Activated naive CD8-positive, alpha-beta T cell (primary cell): ENCODE data around the gene SCN3B.

Experiments used
- H3K27ac Mint-ChIP-seq: one replicate; pipeline ENCODE4 v1.8.0; 2021; ENCODE audit warnings: mixed read lengths
- H3K27me3 Mint-ChIP-seq: one replicate; pipeline ENCODE4 v1.8.0; 2021; ENCODE audit warnings: mixed read lengths
- H3K36me3 Mint-ChIP-seq: one replicate; pipeline ENCODE4 v1.8.0; 2021; ENCODE audit warnings: mixed read lengths
- H3K4me1 Mint-ChIP-seq: one replicate; pipeline ENCODE4 v1.8.0; 2021; ENCODE audit warnings: low read depth, mixed read lengths
- H3K4me3 Mint-ChIP-seq: one replicate; pipeline ENCODE4 v1.8.0; 2021; ENCODE audit warnings: mild to moderate bottlenecking, mixed read lengths
- H3K9me3 Mint-ChIP-seq: one replicate; pipeline ENCODE4 v1.8.0; 2021; ENCODE audit warnings: low read depth, mixed read lengths

Gene SCN3B

GRCh38 chr11:123594921-123595320, 59.5 kb downstream of the SCN3B start:
- H3K9me3 Mint-ChIP-seq, result no peaks in the 10 kb centered on the region
- H3K27ac Mint-ChIP-seq, result no peak overlapping the region
- H3K27me3 Mint-ChIP-seq, result no peaks in the 10 kb centered on the region
- peaks cover 2% of the 10 kb centered on the region for H3K36me3 Mint-ChIP-seq
- no peak overlapping the region for H3K4me3 Mint-ChIP-seq
- no peaks in the 10 kb centered on the region for H3K4me1 Mint-ChIP-seq

DNA sequence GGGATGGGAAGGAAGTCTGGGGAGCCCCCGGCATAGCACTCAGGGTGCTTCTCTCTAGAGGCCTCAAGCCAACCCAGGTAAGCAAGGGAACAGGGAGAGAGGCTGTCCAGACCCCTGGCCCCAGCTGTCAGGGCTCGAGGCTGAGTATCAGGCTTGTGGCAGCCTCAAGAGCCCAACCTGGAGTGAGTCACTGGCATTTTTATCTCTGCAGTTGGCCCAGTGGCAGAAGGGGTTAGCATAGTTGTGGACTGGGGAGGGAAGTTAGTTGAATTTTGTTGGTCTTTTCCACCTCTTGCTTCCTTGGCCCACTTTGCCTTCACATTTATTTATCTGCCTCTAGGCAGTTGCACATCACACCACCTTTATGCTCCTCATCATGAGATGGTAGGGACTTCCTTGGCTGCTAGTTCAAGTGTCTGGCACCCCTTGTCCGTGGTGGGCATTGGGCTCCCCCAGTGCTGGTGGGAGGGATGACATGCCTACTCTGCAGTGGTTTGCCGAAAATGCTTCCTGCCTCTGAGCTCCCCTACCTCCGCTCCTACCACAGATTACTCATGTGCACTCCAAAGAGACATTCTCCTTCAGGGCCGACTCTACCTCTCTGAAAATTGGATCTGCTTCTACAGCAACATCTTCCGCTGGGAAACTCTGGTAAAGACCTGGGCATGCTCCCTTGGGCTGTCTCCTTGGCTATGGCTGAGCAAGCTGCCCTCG, 60.1 kb downstream of the SCN3B start:
- H3K36me3 Mint-ChIP-seq, result peaks cover 2% of the 10 kb centered on the region
- no peaks in the 10 kb centered on the region for H3K9me3 Mint-ChIP-seq
- no peaks in the 10 kb centered on the region for H3K4me1 Mint-ChIP-seq
- H3K27ac Mint-ChIP-seq, result no peak overlapping the region
- no peak overlapping the region for H3K4me3 Mint-ChIP-seq
- no peaks in the 10 kb centered on the region for H3K27me3 Mint-ChIP-seq

GRCh38 chr11:123593570-123593969, 60.9 kb downstream of the SCN3B start:
- H3K4me3 Mint-ChIP-seq, result no peak overlapping the region
- H3K36me3 Mint-ChIP-seq, result no peaks in the 10 kb centered on the region
- H3K9me3 Mint-ChIP-seq, result no peaks in the 10 kb centered on the region
- no peaks in the 10 kb centered on the region for H3K27me3 Mint-ChIP-seq
- no peaks in the 10 kb centered on the region for H3K4me1 Mint-ChIP-seq
- H3K27ac Mint-ChIP-seq, result no peak overlapping the region

GRCh38 chr11:123590296-123590912, 64.0 kb downstream of the SCN3B start:
- Mint-ChIP-seq H3K4me1 (no peaks in the 10 kb centered on the region), H3K9me3 (no peaks in the 10 kb centered on the region), H3K27me3 (no peaks in the 10 kb centered on the region), H3K36me3 (no peaks in the 10 kb centered on the region), H3K4me3 (no peak overlapping the region), H3K27ac (no peak overlapping the region)

DNA sequence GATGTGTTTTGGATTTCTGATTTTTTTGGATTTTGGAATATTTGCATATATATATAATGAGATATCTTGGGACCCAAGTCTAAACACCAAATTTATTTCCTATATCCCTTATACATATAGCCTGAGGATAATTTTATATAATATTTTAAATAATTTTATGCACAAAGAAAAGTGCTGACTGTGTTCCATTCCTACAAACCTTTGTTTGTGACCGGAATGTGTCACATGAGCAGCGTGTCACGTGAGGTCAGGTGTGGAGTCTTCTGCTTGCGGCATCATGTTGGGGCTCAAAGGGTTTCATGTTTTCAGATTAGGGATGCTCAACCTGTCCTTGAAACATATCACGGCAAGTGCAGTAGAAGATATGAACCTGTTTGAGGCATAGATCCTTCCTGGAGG, 65.6 kb downstream of the SCN3B start:
- Mint-ChIP-seq H3K27me3 (no peaks in the 10 kb centered on the region), H3K4me1 (no peaks in the 10 kb centered on the region), H3K27ac (no peak overlapping the region), H3K9me3 (no peaks in the 10 kb centered on the region), H3K36me3 (no peaks in the 10 kb centered on the region), H3K4me3 (no peak overlapping the region)

DNA sequence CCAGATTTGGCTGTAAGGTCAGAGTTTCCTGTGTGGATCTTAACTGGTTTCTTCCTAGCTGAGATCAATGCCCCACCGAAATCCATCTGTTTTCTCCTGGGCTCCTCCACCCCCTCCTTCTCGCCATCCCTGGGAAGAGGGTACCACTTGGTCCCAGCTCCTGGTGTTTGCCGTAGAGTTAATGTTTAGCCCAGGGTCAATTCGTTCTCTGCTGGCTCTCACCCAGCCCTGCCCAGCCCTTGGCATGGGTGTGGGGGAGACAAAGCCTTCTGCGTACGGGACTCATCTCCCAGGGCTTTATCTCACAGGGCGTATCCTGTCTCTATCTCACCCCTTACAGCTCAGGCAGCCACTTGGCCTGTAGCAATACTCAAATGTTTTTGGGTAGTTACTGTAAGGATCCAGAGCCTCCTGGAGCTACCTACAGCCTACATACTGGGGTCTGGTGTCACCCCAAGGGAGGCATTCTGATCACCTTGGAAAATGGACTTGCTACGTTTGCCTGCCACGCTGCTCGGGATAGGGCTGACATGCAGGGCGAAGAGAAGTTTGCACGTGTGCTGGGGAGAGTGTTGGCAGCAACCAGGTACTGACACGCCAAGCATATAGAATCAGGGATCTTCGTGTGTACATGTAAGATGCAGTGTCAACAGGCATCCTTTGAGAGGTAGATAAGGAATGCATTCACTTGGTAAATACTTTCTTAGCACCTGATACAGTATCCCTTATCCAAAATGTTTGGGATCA, 66.1 kb downstream of the SCN3B start:
- Mint-ChIP-seq H3K4me3 (no peak overlapping the region), H3K4me1 (no peaks in the 10 kb centered on the region), H3K36me3 (no peaks in the 10 kb centered on the region), H3K27me3 (no peaks in the 10 kb centered on the region), H3K27ac (no peak overlapping the region), H3K9me3 (no peaks in the 10 kb centered on the region)

DNA sequence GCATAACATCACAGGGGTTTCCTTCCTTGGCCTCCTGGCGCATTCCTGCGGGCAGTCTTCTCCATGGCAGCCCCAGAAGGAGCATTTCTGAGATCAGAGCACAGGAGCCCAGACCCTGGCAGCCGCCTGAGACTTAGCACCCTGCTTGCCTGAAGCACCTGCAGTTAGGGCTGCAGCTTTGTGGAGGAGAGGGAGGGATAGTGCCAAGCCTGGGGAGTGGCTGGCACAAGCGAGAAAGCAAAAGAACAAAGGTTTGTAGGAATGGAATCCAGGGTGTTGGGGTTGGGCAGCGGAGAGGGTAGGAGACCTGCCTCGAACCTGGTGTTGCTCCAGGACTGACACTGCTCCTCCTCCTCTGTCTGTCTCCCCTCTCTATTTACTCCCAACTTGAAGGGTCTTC, 66.9 kb downstream of the SCN3B start:
- no peaks in the 10 kb centered on the region for H3K9me3 Mint-ChIP-seq
- no peak overlapping the region for H3K27ac Mint-ChIP-seq
- H3K4me1 Mint-ChIP-seq, result no peaks in the 10 kb centered on the region
- H3K36me3 Mint-ChIP-seq, result no peaks in the 10 kb centered on the region
- no peak overlapping the region for H3K4me3 Mint-ChIP-seq
- no peaks in the 10 kb centered on the region for H3K27me3 Mint-ChIP-seq

DNA sequence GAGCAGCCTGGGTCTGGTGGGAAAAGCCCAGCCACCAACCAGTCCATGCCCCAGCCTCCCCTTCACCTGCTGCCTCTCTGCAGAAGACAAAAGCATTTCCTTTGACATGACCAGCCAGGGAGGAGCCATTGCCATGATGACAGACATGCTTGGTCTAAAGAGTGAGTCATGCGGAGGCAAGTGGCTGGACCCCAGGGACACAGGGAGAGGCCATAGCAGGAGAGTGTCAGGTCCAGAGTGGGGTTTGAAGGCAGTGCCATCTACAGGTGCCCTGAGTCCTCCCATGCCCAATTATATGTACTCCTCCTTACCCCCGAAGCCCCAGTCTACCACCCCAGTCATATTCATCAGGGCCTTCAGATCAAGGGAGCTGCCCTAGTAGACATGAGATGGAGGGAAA, 67.4 kb downstream of the SCN3B start:
- no peak overlapping the region for H3K4me3 Mint-ChIP-seq
- H3K36me3 Mint-ChIP-seq, result no peaks in the 10 kb centered on the region
- no peak overlapping the region for H3K27ac Mint-ChIP-seq
- no peaks in the 10 kb centered on the region for H3K9me3 Mint-ChIP-seq
- no peaks in the 10 kb centered on the region for H3K4me1 Mint-ChIP-seq
- H3K27me3 Mint-ChIP-seq, result no peaks in the 10 kb centered on the region

DNA sequence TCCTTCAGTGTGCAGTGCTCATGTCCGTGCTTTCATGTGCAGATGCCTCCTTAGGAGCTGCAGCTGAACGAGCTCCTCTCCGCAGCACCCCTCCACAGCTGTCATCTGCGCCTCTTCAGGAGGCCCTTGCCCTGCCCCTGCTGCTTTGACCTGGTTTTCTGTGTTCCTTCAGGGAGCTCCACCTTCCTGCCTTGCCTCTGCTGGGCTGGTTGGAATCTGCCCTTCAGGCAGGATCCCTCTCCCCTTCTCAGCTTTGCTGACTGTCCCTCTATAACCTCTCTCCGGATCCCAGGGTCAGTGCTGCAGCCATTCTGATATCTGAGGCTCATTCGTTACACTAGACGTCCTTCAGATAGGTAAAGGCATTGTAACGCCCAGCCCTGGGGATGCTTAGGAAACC, 67.9 kb downstream of the SCN3B start:
- no peak overlapping the region for H3K4me3 Mint-ChIP-seq
- H3K27me3 Mint-ChIP-seq, result no peaks in the 10 kb centered on the region
- H3K36me3 Mint-ChIP-seq, result no peaks in the 10 kb centered on the region
- H3K4me1 Mint-ChIP-seq, result no peaks in the 10 kb centered on the region
- no peak overlapping the region for H3K27ac Mint-ChIP-seq
- no peaks in the 10 kb centered on the region for H3K9me3 Mint-ChIP-seq

- Mint-ChIP-seq H3K36me3 (no peaks in the 10 kb centered on the region), H3K4me1 (peaks cover 4% of the 10 kb centered on the region), H3K27ac (no peak overlapping the region), H3K4me3 (no peak overlapping the region), H3K9me3 (no peaks in the 10 kb centered on the region), H3K27me3 (no peaks in the 10 kb centered on the region)
These were observed 68.7 kb downstream of the SCN3B start for GRCh38 chr11:123585706-123586105.

- Mint-ChIP-seq H3K36me3 (no peaks in the 10 kb centered on the region), H3K27me3 (no peaks in the 10 kb centered on the region), H3K4me3 (no peak overlapping the region), H3K4me1 (peaks cover 5% of the 10 kb centered on the region), H3K27ac (no peak overlapping the region), H3K9me3 (no peaks in the 10 kb centered on the region)
These were observed 69.2 kb downstream of the SCN3B start for GRCh38 chr11:123585206-123585605.

- H3K9me3 Mint-ChIP-seq, result no peaks in the 10 kb centered on the region
- no peak overlapping the region for H3K4me3 Mint-ChIP-seq
- peaks cover 5% of the 10 kb centered on the region for H3K4me1 Mint-ChIP-seq
- no peak overlapping the region for H3K27ac Mint-ChIP-seq
- no peaks in the 10 kb centered on the region for H3K27me3 Mint-ChIP-seq
- no peaks in the 10 kb centered on the region for H3K36me3 Mint-ChIP-seq
These were observed 69.7 kb downstream of the SCN3B start for GRCh38 chr11:123584737-123585136.

DNA sequence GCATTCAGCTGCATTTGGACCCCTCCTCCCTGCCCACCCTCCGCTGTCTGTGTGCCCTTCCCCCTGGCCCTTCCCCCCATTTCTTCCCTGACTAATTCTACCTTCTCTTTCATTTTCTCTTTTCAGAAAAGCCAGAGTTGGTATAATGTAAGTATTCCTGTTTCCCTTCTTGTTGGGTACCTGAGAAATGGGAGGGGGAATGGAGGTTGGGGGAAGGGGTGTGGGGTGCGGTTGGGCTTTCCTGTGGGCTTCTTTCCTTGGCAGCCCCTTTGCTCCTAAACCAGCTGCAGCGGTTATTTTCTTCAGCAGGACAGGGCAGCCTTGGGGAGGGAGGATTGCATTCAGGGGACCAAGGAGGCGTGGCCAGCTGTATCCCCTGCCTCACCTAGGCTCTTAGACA, 70.2 kb downstream of the SCN3B start:
- Mint-ChIP-seq H3K4me1 (peaks cover 5% of the 10 kb centered on the region), H3K27me3 (no peaks in the 10 kb centered on the region), H3K36me3 (no peaks in the 10 kb centered on the region), H3K4me3 (no peak overlapping the region), H3K9me3 (no peaks in the 10 kb centered on the region), H3K27ac (no peak overlapping the region)

- Mint-ChIP-seq H3K27me3 (no peaks in the 10 kb centered on the region), H3K27ac (no peak overlapping the region), H3K4me3 (no peak overlapping the region), H3K4me1 (peaks cover 5% of the 10 kb centered on the region), H3K36me3 (no peaks in the 10 kb centered on the region), H3K9me3 (no peaks in the 10 kb centered on the region)
These were observed 71.4 kb downstream of the SCN3B start for GRCh38 chr11:123582992-123583504.

GRCh38 chr11:123581651-123582399, 72.6 kb downstream of the SCN3B start:
- Mint-ChIP-seq H3K27me3 (no peaks in the 10 kb centered on the region), H3K4me1 (peaks cover 9% of the 10 kb centered on the region), H3K9me3 (no peaks in the 10 kb centered on the region), H3K4me3 (no peak overlapping the region), H3K27ac (no peak overlapping the region), H3K36me3 (no peaks in the 10 kb centered on the region)
